ENCODE results near the gene ANAPC5.

DNA sequence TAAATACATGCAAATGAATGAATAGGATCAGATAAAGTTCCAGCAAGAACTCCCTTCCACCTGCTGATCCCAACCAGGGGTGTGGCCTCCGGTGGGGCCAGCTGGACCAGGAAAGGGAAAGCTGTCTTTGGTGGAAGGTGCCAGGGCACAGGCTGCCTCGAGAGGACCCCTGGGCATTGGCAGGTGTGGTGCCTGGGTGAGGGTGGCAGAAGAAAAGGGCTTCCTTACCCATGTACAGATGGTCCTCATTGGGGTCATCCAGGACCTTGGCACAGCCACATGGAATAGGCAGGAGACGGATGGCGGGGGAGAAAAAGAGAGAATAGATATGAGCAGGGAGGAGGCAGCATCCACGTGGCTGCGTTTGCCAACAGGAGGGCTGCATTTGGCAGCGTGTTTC is 92.1 kb downstream of the ANAPC5 start:
- TF ChIP-seq, protein P1, sequence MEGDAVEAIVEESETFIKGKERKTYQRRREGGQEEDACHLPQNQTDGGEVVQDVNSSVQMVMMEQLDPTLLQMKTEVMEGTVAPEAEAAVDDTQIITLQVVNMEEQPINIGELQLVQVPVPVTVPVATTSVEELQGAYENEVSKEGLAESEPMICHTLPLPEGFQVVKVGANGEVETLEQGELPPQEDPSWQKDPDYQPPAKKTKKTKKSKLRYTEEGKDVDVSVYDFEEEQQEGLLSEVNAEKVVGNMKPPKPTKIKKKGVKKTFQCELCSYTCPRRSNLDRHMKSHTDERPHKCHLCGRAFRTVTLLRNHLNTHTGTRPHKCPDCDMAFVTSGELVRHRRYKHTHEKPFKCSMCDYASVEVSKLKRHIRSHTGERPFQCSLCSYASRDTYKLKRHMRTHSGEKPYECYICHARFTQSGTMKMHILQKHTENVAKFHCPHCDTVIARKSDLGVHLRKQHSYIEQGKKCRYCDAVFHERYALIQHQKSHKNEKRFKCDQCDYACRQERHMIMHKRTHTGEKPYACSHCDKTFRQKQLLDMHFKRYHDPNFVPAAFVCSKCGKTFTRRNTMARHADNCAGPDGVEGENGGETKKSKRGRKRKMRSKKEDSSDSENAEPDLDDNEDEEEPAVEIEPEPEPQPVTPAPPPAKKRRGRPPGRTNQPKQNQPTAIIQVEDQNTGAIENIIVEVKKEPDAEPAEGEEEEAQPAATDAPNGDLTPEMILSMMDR (IDR thresholded peaks at IDR 0.05): no peak
- no peak for TF ChIP-seq POLR2A (IDR thresholded peaks at IDR 0.05)

All from uterus (tissue), 2 donors.